ENCODE data around the gene SEZ6L2. TPM values are rescaled to one million over a fixed set of nuclear protein-coding genes. Genes with fewer than 3 reads are reported as not detected.

The SEZ6L2 gene
- total and polyA plus RNA-seq, 2 of the 8 experiments (the other 6 are each of a cell fraction or from before 2014, with no cell fraction given) = 43.5 to 47.7 TPM

- TF ChIP-seq RFX5 (IDR thresholded peaks at IDR 0.05; ENCODE audit: borderline replicate concordance, low read depth, low read length) = no peak
- no peak for TF ChIP-seq POLR2AphosphoS5 (IDR thresholded peaks at IDR 0.05; ENCODE audit: low read depth, low read length)
These were observed 27.9 kb upstream of the SEZ6L2 start (continued) for GRCh38 chr16:29927070-29927905.
